GM21390 (cell line): Measurements from ENCODE around the gene KCNJ9.
"Not testable (repeated sequence)": the region's sequence is repeated elsewhere in the genome, so short reads cannot be mapped to it uniquely, and the experiment has no call there.

Experiments
- ATAC-seq: cut with Tn5 transposase; IDR thresholded peaks from one replicate; pipeline ENCODE4 v1.9.1; 2021; ENCODE audit not compliant: unreplicated experiment

The KCNJ9 gene

GRCh38 chr1:160101717-160102522 is 20.6 kb downstream of the KCNJ9 start:
- no peak for ATAC-seq

GRCh38 chr1:160103658-160104408 is 22.5 kb downstream of the KCNJ9 start:
- no peak for ATAC-seq

- ATAC-seq = no peak
Measured at GRCh38 chr1:160104486-160104885, 23.1 kb downstream of the KCNJ9 start.

GRCh38 chr1:160105155-160105554 is 23.8 kb downstream of the KCNJ9 start:
- no peak for ATAC-seq

GRCh38 chr1:160107512-160107911 is 26.2 kb downstream of the KCNJ9 start:
- no peak for ATAC-seq

- no peak for ATAC-seq
Measured at GRCh38 chr1:160108888-160109662, 27.7 kb downstream of the KCNJ9 start.

- ATAC-seq = no peak
Measured at GRCh38 chr1:160109686-160110085, 28.3 kb downstream of the KCNJ9 start.

GRCh38 chr1:160111462-160111861 is 30.1 kb downstream of the KCNJ9 start:
- not testable (repeated sequence) for ATAC-seq

GRCh38 chr1:160112357-160112756 is 31.0 kb downstream of the KCNJ9 start:
- ATAC-seq = no peak

GRCh38 chr1:160113407-160113806 is 32.1 kb downstream of the KCNJ9 start:
- no peak for ATAC-seq

- ATAC-seq = no peak
Measured at GRCh38 chr1:160114085-160114484, 32.7 kb downstream of the KCNJ9 start.

- ATAC-seq = no peak
Measured at GRCh38 chr1:160115545-160116282, 34.4 kb downstream of the KCNJ9 start, which contains the start of gene ATP1A2. Gene ATP1A2, plus strand, starts transcription at chr1:160115759. Its CDS starts 103 bp downstream, at chr1:160115862.

- no peak for ATAC-seq
Measured at GRCh38 chr1:160116283-160117147, 35.2 kb downstream of the KCNJ9 start.

- no peak for ATAC-seq
Measured at GRCh38 chr1:160117300-160117699, 36.0 kb downstream of the KCNJ9 start.

GRCh38 chr1:160117709-160118183 is 36.4 kb downstream of the KCNJ9 start:
- no peak for ATAC-seq

GRCh38 chr1:160118928-160119327 is 37.6 kb downstream of the KCNJ9 start:
- no peak for ATAC-seq

GRCh38 chr1:160120797-160121196 is 39.5 kb downstream of the KCNJ9 start:
- no peak for ATAC-seq

GRCh38 chr1:160121388-160121787 is 40.0 kb downstream of the KCNJ9 start:
- no peak for ATAC-seq

- ATAC-seq = no peak
Measured at GRCh38 chr1:160122978-160123495, 41.7 kb downstream of the KCNJ9 start.
